HCT116 (cell line): ENCODE data around the gene C18orf54.

Experiments
- CTCF ChIP-seq, 3 experiments: fragments of 200-600 bp in 1 of 3; sonication (generic) in 1 of 3; IDR thresholded peaks in 2 of 3; conservative IDR thresholded peaks in 1 of 3; 2 replicates each; pipeline ENCODE4 v1.5.1; 2012 to 2017; ENCODE audit warnings: low read depth in 2 of 3, low read length in 2 of 3, antibody characterized with exemption in 1 of 3, borderline replicate concordance in 1 of 3, control low read depth in 1 of 3, mild to moderate bottlenecking in 1 of 3, mixed read lengths in 1 of 3, mixed run types in 1 of 3, moderate library complexity in 1 of 3; ENCODE audit not compliant: insufficient read depth in 1 of 3
- ELF1 ChIP-seq: IDR thresholded peaks from 2 replicates; pipeline ENCODE4 v1.6.1; 2012; ENCODE audit warnings: low read depth, borderline replicate concordance
- EZH2 ChIP-seq: fragments of 200-600 bp; sonication (generic); IDR thresholded peaks from 2 replicates; pipeline ENCODE4 v1.6.1; 2017; ENCODE audit warnings: antibody characterized with exemption, mixed run types
- POLR2A ChIP-seq: IDR thresholded peaks from 2 replicates; pipeline ENCODE4 v1.7.0; 2011; ENCODE audit warnings: borderline replicate concordance; ENCODE audit not compliant: insufficient read depth, insufficient read length; ENCODE audit errors: extremely low read depth
- SRF ChIP-seq: IDR thresholded peaks from 2 replicates; pipeline ENCODE4 v1.6.1; 2012; ENCODE audit warnings: low read depth
- TCF7L2 ChIP-seq: IDR thresholded peaks from 2 replicates; pipeline ENCODE4 v1.7.0; 2011; ENCODE audit warnings: borderline replicate concordance, inconsistent platforms; ENCODE audit not compliant: insufficient read depth, insufficient read length; ENCODE audit errors: extremely low read depth

- no peak for TF ChIP-seq POLR2A
- no peak for TF ChIP-seq EZH2
- TF ChIP-seq ELF1: no peak
- no peak for TF ChIP-seq SRF
- TF ChIP-seq CTCF (IDR thresholded peaks at IDR 0.05 in 2 of 3, conservative IDR thresholded peaks at IDR 0.05 in 1 of 3; ENCODE audit: borderline replicate concordance in 1 of 3, insufficient read depth in 1 of 3, low read depth in 2 of 3, low read length in 2 of 3): no peak
- TF ChIP-seq TCF7L2: no peak
Measured at GRCh38 chr18:54396760-54397159, 39.1 kb downstream of the C18orf54 start.
